Measurements from ENCODE around the gene RAB33B. TPM values are rescaled to one million over a fixed set of nuclear protein-coding genes. Genes with fewer than 3 reads are reported as not detected.

RAB33B gene
- total RNA-seq, 2 experiments from 2014 or later, result 6.7 TPM

GRCh38 chr4:139489638-139490037 is 35.7 kb downstream of the RAB33B start:
- CTCF ChIA-PET, result interaction anchor here (2.9 kb wide), 1 partner anchor 8 kb away, joined by 10 read pairs; no protein-coding TSS in a partner anchor
- Mint-ChIP-seq H3K27me3 (ENCODE audit: low read depth) (peaks cover 7% of the 10 kb centered on the region), H3K9me3 (ENCODE audit: insufficient read depth) (no peaks in the 10 kb centered on the region), H3K27ac (no peak overlapping the region), H3K4me3 (no peak overlapping the region), H3K4me1 (ENCODE audit: low read depth) (no peaks in the 10 kb centered on the region), H3K36me3 (ENCODE audit: low read depth) (no peaks in the 10 kb centered on the region)
- no peak for DNase-seq
- no peak for ATAC-seq
- POLR2A ChIA-PET, result no interaction called here

GRCh38 chr4:139492429-139492828 is 38.5 kb downstream of the RAB33B start:
- Mint-ChIP-seq H3K4me3 (no peak overlapping the region), H3K27me3 (ENCODE audit: low read depth) (peaks cover 5% of the 10 kb centered on the region), H3K36me3 (ENCODE audit: low read depth) (no peaks in the 10 kb centered on the region), H3K27ac (no peak overlapping the region), H3K9me3 (ENCODE audit: insufficient read depth) (no peaks in the 10 kb centered on the region), H3K4me1 (ENCODE audit: low read depth) (no peaks in the 10 kb centered on the region)
- ChIA-PET POLR2A (no interaction called here), CTCF (no interaction called here)
- ATAC-seq (no peak), DNase-seq (no peak)

GRCh38 chr4:139493176-139493575 is 39.3 kb downstream of the RAB33B start:
- ChIA-PET POLR2A (no interaction called here), CTCF (no interaction called here)
- Mint-ChIP-seq H3K27ac (no peak overlapping the region), H3K27me3 (ENCODE audit: low read depth) (peaks cover 5% of the 10 kb centered on the region), H3K9me3 (ENCODE audit: insufficient read depth) (no peaks in the 10 kb centered on the region), H3K36me3 (ENCODE audit: low read depth) (no peaks in the 10 kb centered on the region), H3K4me3 (no peak overlapping the region), H3K4me1 (ENCODE audit: low read depth) (peaks cover 5% of the 10 kb centered on the region)
- no peak for ATAC-seq
- no peak for DNase-seq

GRCh38 chr4:139499186-139499585 is 45.3 kb downstream of the RAB33B start:
- no peak overlapping the region for H3K4me3 Mint-ChIP-seq
- ChIA-PET POLR2A (no interaction called here), CTCF (interaction anchor here (1.0 to 1.1 kb wide), 2 partner anchors 32 to 121 kb away, joined by 3 read pairs; no protein-coding TSS in a partner anchor)
- peaks cover 7% of the 10 kb centered on the region for H3K4me1 Mint-ChIP-seq (ENCODE audit: low read depth)
- H3K27me3 Mint-ChIP-seq (ENCODE audit: low read depth), result peaks cover 2% of the 10 kb centered on the region
- DNase-seq (no peak), ATAC-seq (no peak)
- no peak overlapping the region for H3K27ac Mint-ChIP-seq
- H3K9me3 Mint-ChIP-seq (ENCODE audit: insufficient read depth), result no peaks in the 10 kb centered on the region
- H3K36me3 Mint-ChIP-seq (ENCODE audit: low read depth), result peaks cover 6% of the 10 kb centered on the region

DNA sequence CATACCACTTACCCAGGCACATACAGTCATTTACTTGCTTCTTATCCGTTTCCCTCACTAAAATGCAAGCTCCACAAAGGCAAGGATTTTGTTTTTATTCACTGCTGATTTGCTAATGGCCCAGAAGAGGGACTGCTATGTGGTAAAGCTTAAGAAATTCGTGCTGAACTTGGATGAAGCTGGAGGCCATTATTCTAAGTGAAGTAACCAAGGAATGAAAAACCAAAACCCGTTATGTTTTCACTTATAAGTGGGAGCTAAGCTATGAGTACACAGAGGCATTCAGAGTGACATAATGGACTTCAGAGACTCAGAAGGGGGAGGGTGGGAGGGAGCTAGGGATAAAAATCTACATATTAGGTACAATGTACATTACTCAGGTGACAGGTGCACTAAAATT is 47.2 kb downstream of the RAB33B start:
- Mint-ChIP-seq H3K36me3 (ENCODE audit: low read depth) (peaks cover 7% of the 10 kb centered on the region), H3K4me3 (no peak overlapping the region), H3K4me1 (ENCODE audit: low read depth) (peaks cover 7% of the 10 kb centered on the region), H3K27ac (no peak overlapping the region), H3K9me3 (ENCODE audit: insufficient read depth) (no peaks in the 10 kb centered on the region), H3K27me3 (ENCODE audit: low read depth) (peaks cover 2% of the 10 kb centered on the region)
- no peak for ATAC-seq
- ChIA-PET POLR2A (no interaction called here), CTCF (interaction anchor here (1.6 kb wide), 1 partner anchor 156 kb away, joined by 3 read pairs; no protein-coding TSS in a partner anchor)
- no peak for DNase-seq

GRCh38 chr4:139501527-139501926 is 47.6 kb downstream of the RAB33B start:
- ChIA-PET POLR2A (no interaction called here), CTCF (interaction anchor here (1.6 kb wide), 1 partner anchor 155 kb away, joined by 3 read pairs; no protein-coding TSS in a partner anchor)
- H3K9me3 Mint-ChIP-seq (ENCODE audit: insufficient read depth), result no peaks in the 10 kb centered on the region
- ATAC-seq (no peak), DNase-seq (no peak)
- H3K4me3 Mint-ChIP-seq, result no peak overlapping the region
- peaks cover 7% of the 10 kb centered on the region for H3K4me1 Mint-ChIP-seq (ENCODE audit: low read depth)
- peaks cover 2% of the 10 kb centered on the region for H3K27me3 Mint-ChIP-seq (ENCODE audit: low read depth)
- H3K36me3 Mint-ChIP-seq (ENCODE audit: low read depth), result peaks cover 7% of the 10 kb centered on the region
- H3K27ac Mint-ChIP-seq, result no peak overlapping the region

- no peaks in the 10 kb centered on the region for H3K9me3 Mint-ChIP-seq (ENCODE audit: insufficient read depth)
- H3K27ac Mint-ChIP-seq, result no peak overlapping the region
- no peak overlapping the region for H3K4me3 Mint-ChIP-seq
- H3K4me1 Mint-ChIP-seq (ENCODE audit: low read depth), result peaks cover 7% of the 10 kb centered on the region
- DNase-seq (no peak), ATAC-seq (no peak)
- peaks cover 2% of the 10 kb centered on the region for H3K27me3 Mint-ChIP-seq (ENCODE audit: low read depth)
- ChIA-PET CTCF (interaction anchor here (1.6 kb wide), 1 partner anchor 155 kb away, joined by 3 read pairs; no protein-coding TSS in a partner anchor), POLR2A (no interaction called here)
- peaks cover 7% of the 10 kb centered on the region for H3K36me3 Mint-ChIP-seq (ENCODE audit: low read depth)
These were observed 48.3 kb downstream of the RAB33B start for GRCh38 chr4:139501927-139502899.

GRCh38 chr4:139503622-139504166 is 49.8 kb downstream of the RAB33B start:
- ATAC-seq (no peak), DNase-seq (no peak)
- Mint-ChIP-seq H3K9me3 (ENCODE audit: insufficient read depth) (no peaks in the 10 kb centered on the region), H3K36me3 (ENCODE audit: low read depth) (peaks cover 7% of the 10 kb centered on the region), H3K4me1 (ENCODE audit: low read depth) (no peaks in the 10 kb centered on the region), H3K27ac (no peak overlapping the region), H3K4me3 (no peak overlapping the region), H3K27me3 (ENCODE audit: low read depth) (peaks cover 2% of the 10 kb centered on the region)
- ChIA-PET POLR2A (interaction anchor here (0.7 kb wide), 1 partner anchor 57 kb away, joined by 3 read pairs; no protein-coding TSS in a partner anchor), CTCF (interaction anchor here (1.1 to 1.4 kb wide), 2 partner anchors 27 to 36 kb away, joined by 3 to 5 read pairs; no protein-coding TSS in a partner anchor)

GRCh38 chr4:139506774-139507173 is 52.9 kb downstream of the RAB33B start:
- no peak for ATAC-seq
- ChIA-PET CTCF (no interaction called here), POLR2A (no interaction called here)
- no peaks in the 10 kb centered on the region for H3K9me3 Mint-ChIP-seq (ENCODE audit: insufficient read depth)
- DNase-seq, result no peak
- peaks cover 2% of the 10 kb centered on the region for H3K27me3 Mint-ChIP-seq (ENCODE audit: low read depth)
- H3K27ac Mint-ChIP-seq, result no peak overlapping the region
- H3K36me3 Mint-ChIP-seq (ENCODE audit: low read depth), result peaks cover 12% of the 10 kb centered on the region
- H3K4me3 Mint-ChIP-seq, result no peak overlapping the region
- H3K4me1 Mint-ChIP-seq (ENCODE audit: low read depth), result no peaks in the 10 kb centered on the region

GRCh38 chr4:139508581-139509237 is 54.8 kb downstream of the RAB33B start:
- Mint-ChIP-seq H3K9me3 (ENCODE audit: insufficient read depth) (no peaks in the 10 kb centered on the region), H3K27me3 (ENCODE audit: low read depth) (no peaks in the 10 kb centered on the region), H3K4me1 (ENCODE audit: low read depth) (no peaks in the 10 kb centered on the region), H3K27ac (no peak overlapping the region), H3K36me3 (ENCODE audit: low read depth) (peaks cover 14% of the 10 kb centered on the region), H3K4me3 (no peak overlapping the region)
- ChIA-PET POLR2A (interaction anchor here (1.1 kb wide), 1 partner anchor 32 kb away, joined by 3 read pairs; no protein-coding TSS in a partner anchor), CTCF (interaction anchor here (0.7 kb wide), 1 partner anchor 23 kb away, joined by 3 read pairs; no protein-coding TSS in a partner anchor)
- no peak for DNase-seq
- ATAC-seq, result no peak

DNA sequence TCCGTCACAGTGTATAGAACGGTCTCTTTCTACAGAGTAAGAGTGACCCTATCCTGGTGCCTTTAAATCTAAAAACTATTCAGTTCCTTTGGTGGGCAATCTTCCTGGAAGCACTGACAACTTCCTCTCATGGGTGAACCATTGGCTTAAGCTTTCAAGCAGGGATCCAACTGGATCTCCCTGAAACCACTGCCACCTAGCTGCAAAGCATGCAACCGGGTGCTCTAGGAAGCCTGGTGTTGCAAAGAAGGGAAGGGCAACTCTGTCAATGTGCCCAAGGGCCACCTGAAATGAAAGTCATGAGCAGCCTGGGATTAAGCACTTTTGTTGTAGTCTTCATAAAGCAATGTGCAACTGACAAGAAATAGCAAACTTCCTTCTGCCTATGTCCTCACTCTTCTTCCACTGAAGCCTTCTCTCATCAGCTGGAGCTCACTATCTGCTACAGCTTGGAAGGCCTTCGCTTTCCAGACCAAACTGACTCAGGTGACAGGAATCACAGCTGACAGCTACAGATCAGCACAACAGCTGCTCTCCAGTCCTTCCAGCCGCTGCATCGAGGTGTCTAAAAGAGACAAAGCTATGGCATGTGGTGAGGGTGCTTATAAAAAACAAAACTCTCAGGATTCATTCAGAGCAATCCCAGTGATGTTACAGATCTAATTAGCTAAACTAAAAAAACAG is 55.9 kb downstream of the RAB33B start:
- CTCF ChIA-PET, result interaction anchor here (0.9 to 1.0 kb wide), 3 partner anchors 12 to 92 kb away, joined by 3 to 5 read pairs (median 4); no protein-coding TSS in a partner anchor
- no peaks in the 10 kb centered on the region for H3K27me3 Mint-ChIP-seq (ENCODE audit: low read depth)
- ATAC-seq, result no peak
- POLR2A ChIA-PET, result interaction anchor here (1.1 kb wide), 1 partner anchor 33 kb away, joined by 3 read pairs; no protein-coding TSS in a partner anchor
- no peak overlapping the region for H3K27ac Mint-ChIP-seq
- DNase-seq, result no peak
- H3K9me3 Mint-ChIP-seq (ENCODE audit: insufficient read depth), result no peaks in the 10 kb centered on the region
- peaks cover 11% of the 10 kb centered on the region for H3K36me3 Mint-ChIP-seq (ENCODE audit: low read depth)
- H3K4me1 Mint-ChIP-seq (ENCODE audit: low read depth), result no peaks in the 10 kb centered on the region
- H3K4me3 Mint-ChIP-seq, result no peak overlapping the region
